Smooth muscle cell (in vitro differentiated cells): ENCODE data around the gene GYPE. TPM values are rescaled to one million over a fixed set of nuclear protein-coding genes. Genes with fewer than 3 reads are reported as not detected.
"Not testable (repeated sequence)": the region's sequence is repeated elsewhere in the genome, so short reads cannot be mapped to it uniquely, and the experiment has no call there.

Experiments used
- DNase-seq: peaks from one replicate; lab custom pipeline; 2025; ENCODE audit not compliant: unreplicated experiment; lab: John Stamatoyannopoulos, UW
- H2AFZ ChIP-seq: fragments of 200-600 bp; sonication (generic); 2 replicates; pipeline ENCODE4 v1.6.0; 2016; ENCODE audit warnings: antibody characterized with exemption, low read depth, mild to moderate bottlenecking
- H3F3A ChIP-seq: fragments of 200-600 bp; sonication (generic); 2 replicates; pipeline ENCODE4 v1.6.0; 2017; ENCODE audit warnings: antibody characterized with exemption, low read depth
- H3K27ac ChIP-seq: fragments of 200-600 bp; sonication (generic); 2 replicates; pipeline ENCODE4 v1.5.1; 2016; ENCODE audit warnings: low read depth, mild to moderate bottlenecking
- H3K27me3 ChIP-seq: fragments of 200-600 bp; sonication (generic); 2 replicates; pipeline ENCODE4 v1.6.1; 2016; ENCODE audit warnings: low read depth, mild to moderate bottlenecking
- H3K36me3 ChIP-seq: fragments of 200-600 bp; sonication (generic); 2 replicates; pipeline ENCODE4 v1.5.1; 2016; ENCODE audit warnings: low read depth
- H3K4me1 ChIP-seq: fragments of 200-600 bp; sonication (generic); 2 replicates; pipeline ENCODE4 v1.5.1; 2016; ENCODE audit warnings: low read depth
- H3K4me2 ChIP-seq: fragments of 200-600 bp; sonication (generic); 2 replicates; pipeline ENCODE4 v1.6.0; 2016; ENCODE audit warnings: mild to moderate bottlenecking
- H3K4me3 ChIP-seq: fragments of 200-600 bp; sonication (generic); 2 replicates; pipeline ENCODE4 v1.5.1; 2016; ENCODE audit warnings: mild to moderate bottlenecking
- H3K79me2 ChIP-seq: fragments of 200-600 bp; sonication (generic); 2 replicates; pipeline ENCODE4 v1.6.0; 2016; ENCODE audit warnings: low read depth, mild to moderate bottlenecking
- H3K9ac ChIP-seq: fragments of 200-600 bp; sonication (generic); 2 replicates; pipeline ENCODE4 v1.6.0; 2016; ENCODE audit warnings: low read depth
- H3K9me3 ChIP-seq: fragments of 200-600 bp; sonication (generic); replicated peaks from 2 replicates; pipeline ENCODE4 v1.5.1; 2016; ENCODE audit warnings: low read depth
- H4K20me1 ChIP-seq: fragments of 200-600 bp; sonication (generic); 2 replicates; pipeline ENCODE4 v1.6.0; 2016; ENCODE audit warnings: low read depth
- CTCF ChIP-seq: fragments of 200-600 bp; sonication (generic); IDR thresholded peaks from 2 replicates; pipeline ENCODE4 v1.5.1; 2017; ENCODE audit warnings: borderline replicate concordance, mild to moderate bottlenecking, antibody characterized with exemption; ENCODE audit not compliant: insufficient read depth, poor library complexity, severe bottlenecking
- WGBS: methylation state at CpG from one replicate; pipeline ENCODE4 v1.1.7; 2016; ENCODE audit warnings: low lambda C conversion rate; 5-methylcytosine and 5-hydroxymethylcytosine counted together
- polyA plus RNA-seq: library from polyadenylated mRNA; unstranded; fragments of >200 nt; fragmentation: Nextera tagmentation; extraction: Ambion mirVana; gene quantifications from 2 replicates; pipeline ENCODE4 v1.2.1, GENCODE V29; 2016
- total RNA-seq: library from RNA; depleted of rRNA; stranded (reverse); fragments of >200 nt; gene quantifications from 2 replicates; pipeline ENCODE4 v1.2.3, GENCODE V29; 2014

The GYPE gene
- total and polyA plus RNA-seq, 2 experiments from 2014 or later = not detected

- Histone ChIP-seq H3K27ac (no peak overlapping the region), H3K4me2 (no peak overlapping the region), H3K4me1 (no peaks in the 10 kb centered on the region), H2AFZ (no peak overlapping the region), H3K27me3 (peaks cover 4% of the 10 kb centered on the region), H3K9ac (no peak overlapping the region), H4K20me1 (no peaks in the 10 kb centered on the region), H3K4me3 (no peak overlapping the region), H3K36me3 (no peaks in the 10 kb centered on the region), H3F3A (no peaks in the 10 kb centered on the region), H3K9me3 (no peaks in the 10 kb centered on the region), H3K79me2 (no peaks in the 10 kb centered on the region)
- no peak for DNase-seq
- 84% methylated on average over 1 of the region's 1 CpG for WGBS
- TF ChIP-seq CTCF = no peak
These were observed 46.9 kb downstream of the GYPE start for GRCh38 chr4:143858456-143858855.

GRCh38 chr4:143857391-143858336, 47.7 kb downstream of the GYPE start:
- 46% methylated on average over 6 of the region's 6 CpGs for WGBS
- not testable (repeated sequence) for DNase-seq, H3K4me1 ChIP-seq, H3K27ac ChIP-seq, H3K4me3 ChIP-seq, H4K20me1 ChIP-seq, H3K27me3 ChIP-seq, H3K9ac ChIP-seq, H2AFZ ChIP-seq, H3K79me2 ChIP-seq, H3K36me3 ChIP-seq, H3K9me3 ChIP-seq, H3F3A ChIP-seq
- peak overlapping the region; percentile 26 for H3K4me2 ChIP-seq

GRCh38 chr4:143856017-143856557, 49.3 kb downstream of the GYPE start:
- not testable (repeated sequence) for H3K27ac ChIP-seq, H2AFZ ChIP-seq, H3K9ac ChIP-seq, H3F3A ChIP-seq, H3K4me1 ChIP-seq, H3K4me3 ChIP-seq, DNase-seq, H4K20me1 ChIP-seq, H3K79me2 ChIP-seq, H3K9me3 ChIP-seq, H3K27me3 ChIP-seq, H3K4me2 ChIP-seq, H3K36me3 ChIP-seq
- WGBS = 81% methylated on average over 6 of the region's 6 CpGs
- peak; percentile 6 for TF ChIP-seq CTCF

- H3K4me2 ChIP-seq, H3K79me2 ChIP-seq, H2AFZ ChIP-seq, H3K4me1 ChIP-seq, H3K27ac ChIP-seq, H3K27me3 ChIP-seq, H3K9me3 ChIP-seq, H3K36me3 ChIP-seq, H3K4me3 ChIP-seq, H3K9ac ChIP-seq, H4K20me1 ChIP-seq, DNase-seq, H3F3A ChIP-seq: not testable (repeated sequence)
- WGBS = 43% methylated on average over 4 of the region's 4 CpGs
These were observed 50.7 kb downstream of the GYPE start for GRCh38 chr4:143854645-143855044.

- not testable (repeated sequence) for H3K36me3 ChIP-seq, DNase-seq, H3K4me2 ChIP-seq, H3K9ac ChIP-seq, H3K9me3 ChIP-seq, H3K27me3 ChIP-seq, H4K20me1 ChIP-seq, H3K4me3 ChIP-seq, H3K4me1 ChIP-seq, H2AFZ ChIP-seq, H3K79me2 ChIP-seq, H3F3A ChIP-seq, H3K27ac ChIP-seq
- 91% methylated on average over 2 of the region's 2 CpGs for WGBS
These were observed 56.1 kb downstream of the GYPE start for GRCh38 chr4:143849296-143849695.

- not testable (repeated sequence) for H3K4me3 ChIP-seq, H3K36me3 ChIP-seq, H3K9ac ChIP-seq, H3K27me3 ChIP-seq, H3K9me3 ChIP-seq, H3K27ac ChIP-seq, H3F3A ChIP-seq, H4K20me1 ChIP-seq, H3K4me1 ChIP-seq, H2AFZ ChIP-seq, H3K4me2 ChIP-seq, H3K79me2 ChIP-seq, DNase-seq
- 90% methylated on average over 1 of the region's 1 CpG for WGBS
These were observed 61.9 kb downstream of the GYPE start for GRCh38 chr4:143843506-143843832.
